SK-N-SH (cell line): ENCODE measurements around the gene STAMBP. TPM values are rescaled to one million over a fixed set of nuclear protein-coding genes. Genes with fewer than 3 reads are reported as not detected.

Experiments
- CTCF ChIA-PET: fragments of 300-600, 350-600 bp; formaldehyde crosslinking; extraction: SDS; loops from one replicate; lab custom pipeline; 2021; lab: Yijun Ruan, JAX
- POLR2A ChIA-PET: fragments of 350-600 bp; sonication (Branson Sonifier 250); formaldehyde crosslinking; extraction: SDS; loops from one replicate; lab custom pipeline; 2020; ENCODE audit warnings: antibody characterized with exemption, inconsistent platforms; lab: Yijun Ruan, JAX
- DNase-seq: peaks from one replicate; pipeline ENCODE4 v3.0.0; 2012
- H2AFZ ChIP-seq: fragments of 200-600 bp; sonication (generic); 2 replicates; pipeline ENCODE4 v1.8.1; 2016; ENCODE audit warnings: antibody characterized with exemption, mild to moderate bottlenecking, low read depth
- H3F3A ChIP-seq: fragments of 200-600 bp; sonication (generic); replicated peaks from 2 replicates; pipeline ENCODE3; 2016; ENCODE audit warnings: antibody characterized with exemption, mild to moderate bottlenecking; ENCODE audit not compliant: insufficient read depth
- H3K27ac ChIP-seq, 2 experiments: fragments of 200-500 bp in 1 of 2; fragments of 200-600 bp in 1 of 2; sonication (Bioruptor generic) in 1 of 2; sonication (generic), shearing (Covaris generic) in 1 of 2; 2 replicates each; pipeline versions ENCODE4 v1.5.1 to v1.6.1; 2014 to 2016; ENCODE audit warnings: low read depth in 2 of 2, inconsistent platforms in 1 of 2, low read length in 1 of 2, mild to moderate bottlenecking in 1 of 2, mixed read lengths in 1 of 2
- H3K27me3 ChIP-seq: fragments of 200-600 bp; sonication (generic), shearing (Covaris generic); 2 replicates; pipeline ENCODE4 v1.6.1; 2016; ENCODE audit warnings: mixed run types; ENCODE audit not compliant: insufficient read depth
- H3K36me3 ChIP-seq, 2 experiments: fragments of 200-500 bp in 1 of 2; fragments of 200-600 bp in 1 of 2; sonication (Bioruptor generic) in 1 of 2; sonication (generic) in 1 of 2; replicated peaks in 1 of 2; 2 replicates each; pipeline versions ENCODE3 to v1.5.1; 2014 to 2016; ENCODE audit warnings: low read length in 1 of 2, mild to moderate bottlenecking in 1 of 2; ENCODE audit not compliant: insufficient read depth in 2 of 2, control insufficient read depth in 1 of 2
- H3K4me1 ChIP-seq, 2 experiments: fragments of 200-500 bp in 1 of 2; fragments of 200-600 bp in 1 of 2; sonication (Bioruptor generic) in 1 of 2; sonication (generic), shearing (Covaris generic) in 1 of 2; 2 replicates each; pipeline versions ENCODE4 v1.5.1 to v1.6.1; 2014 to 2016; ENCODE audit warnings: low read depth in 1 of 2, low read length in 1 of 2, mixed run types in 1 of 2; ENCODE audit not compliant: insufficient read depth in 2 of 2, control insufficient read depth in 1 of 2
- H3K4me2 ChIP-seq: fragments of 200-600 bp; sonication (generic), shearing (Covaris generic); 2 replicates; pipeline ENCODE4 v1.6.1; 2017; ENCODE audit warnings: mixed run types
- H3K4me3 ChIP-seq, 2 experiments: fragments of 200-500 bp in 1 of 2; fragments of 200-600 bp in 1 of 2; sonication (Bioruptor generic) in 1 of 2; sonication (generic), shearing (Covaris generic) in 1 of 2; 2 replicates each; pipeline versions ENCODE4 v1.5.1 to v1.8.1; 2014 to 2016; ENCODE audit warnings: low read depth in 2 of 2, inconsistent platforms in 1 of 2, low read length in 1 of 2, mild to moderate bottlenecking in 1 of 2, mixed read lengths in 1 of 2, moderate library complexity in 1 of 2
- H3K79me2 ChIP-seq: fragments of 200-600 bp; sonication (generic); 2 replicates; pipeline ENCODE4 v1.8.1; 2017; ENCODE audit warnings: mild to moderate bottlenecking; ENCODE audit not compliant: insufficient read depth
- H3K9ac ChIP-seq: fragments of 200-600 bp; sonication (generic); 2 replicates; pipeline ENCODE4 v1.6.1; 2017; ENCODE audit warnings: mixed run types
- H3K9me2 ChIP-seq: fragments of 200-600 bp; sonication (generic); 2 replicates; pipeline ENCODE4 v1.6.1; 2017; ENCODE audit warnings: mixed run types
- H3K9me3 ChIP-seq: fragments of 200-600 bp; sonication (generic); 2 replicates; pipeline ENCODE4 v1.6.1; 2017; ENCODE audit warnings: mixed run types, mild to moderate bottlenecking, moderate library complexity
- H4K20me1 ChIP-seq: fragments of 200-600 bp; sonication (generic); 2 replicates; pipeline ENCODE4 v1.6.1; 2017; ENCODE audit warnings: mild to moderate bottlenecking, mixed run types; ENCODE audit not compliant: insufficient read depth
- CHD2 ChIP-seq: fragments of 150-350 bp; IDR thresholded peaks from 2 replicates; pipeline ENCODE4 v1.6.1; 2018; ENCODE audit warnings: low read length; ENCODE audit not compliant: partially characterized antibody
- ELF1 ChIP-seq: IDR thresholded peaks from 2 replicates; pipeline ENCODE4 v1.4.0; 2012
- EP300 ChIP-seq, 2 experiments: IDR thresholded peaks; 2 replicates each; pipeline versions ENCODE4 v1.4.0 to v1.6.1; 2012; ENCODE audit warnings: borderline replicate concordance in 1 of 2, low read depth in 1 of 2, low read length in 1 of 2
- FOSL2 ChIP-seq: IDR thresholded peaks from 2 replicates; pipeline ENCODE4 v1.4.0; 2012; ENCODE audit warnings: low read depth, mild to moderate bottlenecking, moderate library complexity, borderline replicate concordance
- FOXM1 ChIP-seq: IDR thresholded peaks from 2 replicates; pipeline ENCODE4 v1.4.0; 2012; ENCODE audit warnings: low read depth, mild to moderate bottlenecking
- GABPA ChIP-seq: IDR thresholded peaks from 2 replicates; pipeline ENCODE4 v1.4.0; 2012; ENCODE audit warnings: low read depth, mild to moderate bottlenecking
- GATA2 ChIP-seq: sonication (generic); formaldehyde crosslinking; IDR thresholded peaks from 2 replicates; pipeline ENCODE4 v1.5.0; 2020; ENCODE audit warnings: mild to moderate bottlenecking, missing genetic modification reagents
- NRF1 ChIP-seq: IDR thresholded peaks from 2 replicates; pipeline ENCODE4 v1.6.1; 2012; ENCODE audit warnings: low read depth, mild to moderate bottlenecking, low read length
- POLR2AphosphoS5 ChIP-seq: IDR thresholded peaks from 2 replicates; pipeline ENCODE4 v1.6.1; 2012; ENCODE audit warnings: low read depth, low read length
- RAD21 ChIP-seq: IDR thresholded peaks from 2 replicates; pipeline ENCODE4 v1.6.1; 2012; ENCODE audit warnings: mild to moderate bottlenecking, low read length
- RXRA ChIP-seq: IDR thresholded peaks from 2 replicates; pipeline ENCODE4 v1.4.0; 2012; ENCODE audit warnings: low read depth, mild to moderate bottlenecking, borderline replicate concordance
- SMC3 ChIP-seq: IDR thresholded peaks from 2 replicates; pipeline ENCODE4 v1.6.1; 2012; ENCODE audit warnings: low read depth, low read length, improper control_type of control experiment
- TCF12 ChIP-seq: IDR thresholded peaks from 2 replicates; pipeline ENCODE4 v1.4.0; 2012
- WGBS: methylation state at CpG from one replicate; pipeline ENCODE4 v1.1.6; 2017; ENCODE audit warnings: low lambda C conversion rate; 5-methylcytosine and 5-hydroxymethylcytosine counted together
- polyA plus RNA-seq, 3 experiments: library from polyadenylated mRNA; depleted of rRNA; stranded (reverse); fragments of >200 nt; gene quantifications; 2 replicates each; pipeline ENCODE4 v1.2.3, GENCODE V29; 2012
- TF ChIP-seq, protein P1 (sequence below): fragments of 200-600 bp; sonication (generic); IDR thresholded peaks from 2 replicates; pipeline ENCODE4 v1.6.1; 2017; ENCODE audit warnings: antibody characterized with exemption, mild to moderate bottlenecking, moderate library complexity
- TF ChIP-seq, protein P2 (sequence below): IDR thresholded peaks from 2 replicates; pipeline ENCODE4 v1.6.1; 2012; ENCODE audit warnings: mild to moderate bottlenecking, low read depth, low read length, moderate library complexity
- TF ChIP-seq, protein P3 (sequence below): IDR thresholded peaks from 2 replicates; pipeline ENCODE4 v1.4.0; 2012; ENCODE audit warnings: low read depth

The STAMBP gene
- polyA plus RNA-seq, 1 of the 3 experiments (the other 2 are of a cell fraction) = 42.2 TPM

GRCh38 chr2:73836141-73836943 is 7.6 kb downstream of the STAMBP start:
- Histone ChIP-seq H2AFZ (no peak overlapping the region), H3K9me3 (no peaks in the 10 kb centered on the region), H3K4me2 (no peak overlapping the region), H3K79me2 (peaks cover 42% of the 10 kb centered on the region), H3K9ac (no peak overlapping the region), H3K4me3 (no peak overlapping the region), H3K27me3 (no peaks in the 10 kb centered on the region), H4K20me1 (no peaks in the 10 kb centered on the region), H3F3A (peaks cover 5% of the 10 kb centered on the region), H3K9me2 (no peaks in the 10 kb centered on the region), H3K27ac (no peak overlapping the region), H3K4me1 (peaks cover 3 to 22% of the 10 kb centered on the region in 2 experiments; a peak in 2 of 4 replicates), H3K36me3 (peaks cover 25 to 67% of the 10 kb centered on the region in 2 experiments)
- POLR2A ChIA-PET = no interaction called here
- DNase-seq = no peak
- CTCF ChIA-PET = interaction anchor here (0.6 kb wide), 1 partner anchor 12 kb away, joined by 3 read pairs; no protein-coding TSS in a partner anchor
- no peak for TF ChIP-seq SMC3
- no peak for TF ChIP-seq GABPA
- TF ChIP-seq, protein P1, sequence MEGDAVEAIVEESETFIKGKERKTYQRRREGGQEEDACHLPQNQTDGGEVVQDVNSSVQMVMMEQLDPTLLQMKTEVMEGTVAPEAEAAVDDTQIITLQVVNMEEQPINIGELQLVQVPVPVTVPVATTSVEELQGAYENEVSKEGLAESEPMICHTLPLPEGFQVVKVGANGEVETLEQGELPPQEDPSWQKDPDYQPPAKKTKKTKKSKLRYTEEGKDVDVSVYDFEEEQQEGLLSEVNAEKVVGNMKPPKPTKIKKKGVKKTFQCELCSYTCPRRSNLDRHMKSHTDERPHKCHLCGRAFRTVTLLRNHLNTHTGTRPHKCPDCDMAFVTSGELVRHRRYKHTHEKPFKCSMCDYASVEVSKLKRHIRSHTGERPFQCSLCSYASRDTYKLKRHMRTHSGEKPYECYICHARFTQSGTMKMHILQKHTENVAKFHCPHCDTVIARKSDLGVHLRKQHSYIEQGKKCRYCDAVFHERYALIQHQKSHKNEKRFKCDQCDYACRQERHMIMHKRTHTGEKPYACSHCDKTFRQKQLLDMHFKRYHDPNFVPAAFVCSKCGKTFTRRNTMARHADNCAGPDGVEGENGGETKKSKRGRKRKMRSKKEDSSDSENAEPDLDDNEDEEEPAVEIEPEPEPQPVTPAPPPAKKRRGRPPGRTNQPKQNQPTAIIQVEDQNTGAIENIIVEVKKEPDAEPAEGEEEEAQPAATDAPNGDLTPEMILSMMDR = no peak
- no peak for TF ChIP-seq CHD2
- TF ChIP-seq FOSL2 = no peak
- no peak for TF ChIP-seq RAD21
- TF ChIP-seq GATA2 (CRISPR knock-in tag) = no peak
- TF ChIP-seq EP300 (IDR thresholded peaks at IDR 0.05; ENCODE audit: borderline replicate concordance in 1 of 2, low read depth in 1 of 2, low read length in 1 of 2) = no peak
- no peak for TF ChIP-seq RXRA
- TF ChIP-seq, protein P2, sequence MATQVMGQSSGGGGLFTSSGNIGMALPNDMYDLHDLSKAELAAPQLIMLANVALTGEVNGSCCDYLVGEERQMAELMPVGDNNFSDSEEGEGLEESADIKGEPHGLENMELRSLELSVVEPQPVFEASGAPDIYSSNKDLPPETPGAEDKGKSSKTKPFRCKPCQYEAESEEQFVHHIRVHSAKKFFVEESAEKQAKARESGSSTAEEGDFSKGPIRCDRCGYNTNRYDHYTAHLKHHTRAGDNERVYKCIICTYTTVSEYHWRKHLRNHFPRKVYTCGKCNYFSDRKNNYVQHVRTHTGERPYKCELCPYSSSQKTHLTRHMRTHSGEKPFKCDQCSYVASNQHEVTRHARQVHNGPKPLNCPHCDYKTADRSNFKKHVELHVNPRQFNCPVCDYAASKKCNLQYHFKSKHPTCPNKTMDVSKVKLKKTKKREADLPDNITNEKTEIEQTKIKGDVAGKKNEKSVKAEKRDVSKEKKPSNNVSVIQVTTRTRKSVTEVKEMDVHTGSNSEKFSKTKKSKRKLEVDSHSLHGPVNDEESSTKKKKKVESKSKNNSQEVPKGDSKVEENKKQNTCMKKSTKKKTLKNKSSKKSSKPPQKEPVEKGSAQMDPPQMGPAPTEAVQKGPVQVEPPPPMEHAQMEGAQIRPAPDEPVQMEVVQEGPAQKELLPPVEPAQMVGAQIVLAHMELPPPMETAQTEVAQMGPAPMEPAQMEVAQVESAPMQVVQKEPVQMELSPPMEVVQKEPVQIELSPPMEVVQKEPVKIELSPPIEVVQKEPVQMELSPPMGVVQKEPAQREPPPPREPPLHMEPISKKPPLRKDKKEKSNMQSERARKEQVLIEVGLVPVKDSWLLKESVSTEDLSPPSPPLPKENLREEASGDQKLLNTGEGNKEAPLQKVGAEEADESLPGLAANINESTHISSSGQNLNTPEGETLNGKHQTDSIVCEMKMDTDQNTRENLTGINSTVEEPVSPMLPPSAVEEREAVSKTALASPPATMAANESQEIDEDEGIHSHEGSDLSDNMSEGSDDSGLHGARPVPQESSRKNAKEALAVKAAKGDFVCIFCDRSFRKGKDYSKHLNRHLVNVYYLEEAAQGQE = no peak
- no peak for TF ChIP-seq POLR2AphosphoS5
- TF ChIP-seq, protein P3, sequence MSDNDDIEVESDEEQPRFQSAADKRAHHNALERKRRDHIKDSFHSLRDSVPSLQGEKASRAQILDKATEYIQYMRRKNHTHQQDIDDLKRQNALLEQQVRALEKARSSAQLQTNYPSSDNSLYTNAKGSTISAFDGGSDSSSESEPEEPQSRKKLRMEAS = no peak
- no peak for TF ChIP-seq NRF1
- no peak for TF ChIP-seq ELF1
- TF ChIP-seq TCF12 = no peak
- no peak for TF ChIP-seq FOXM1
- 89% methylated on average over 12 of the region's 17 CpGs for WGBS
